Skeletal muscle cell (primary cell): ENCODE results near the gene TNNT1.
"Not testable (repeated sequence)": the region's sequence is repeated elsewhere in the genome, so short reads cannot be mapped to it uniquely, and the experiment has no call there.

Experiments used
- DNase-seq: peaks from one replicate; pipeline ENCODE4 v3.0.0-alpha.2; 2010; ENCODE audit warnings: low read depth
- H3K4me3 ChIP-seq: 2 replicates; pipeline ENCODE4 v1.5.1; 2011; ENCODE audit warnings: low read depth, mild to moderate bottlenecking, control low read depth, low read length, moderate library complexity

Gene TNNT1

DNA sequence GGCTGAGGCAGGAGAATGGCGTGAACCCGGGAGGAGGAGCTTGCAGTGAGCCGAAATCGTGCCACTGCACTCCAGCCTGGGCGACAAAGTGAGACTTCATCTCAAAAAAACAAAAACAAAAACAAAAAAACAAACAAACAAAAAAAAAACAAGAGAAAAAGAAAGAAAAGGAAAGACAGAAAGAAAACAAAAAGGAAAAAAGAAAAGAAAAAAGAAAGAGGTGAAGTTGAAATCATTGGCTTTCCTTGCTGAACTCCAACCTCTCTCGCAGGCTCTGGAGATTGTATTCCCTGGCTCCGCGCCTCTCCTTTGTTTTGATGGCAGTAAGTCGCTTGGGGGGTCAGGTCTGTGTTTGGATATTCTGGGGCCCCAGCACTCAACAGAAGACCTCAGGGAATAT, 23.3 kb upstream of the TNNT1 start:
- H3K4me3 ChIP-seq = peak overlapping the region; percentile 54
- DNase-seq = not testable (repeated sequence)

DNA sequence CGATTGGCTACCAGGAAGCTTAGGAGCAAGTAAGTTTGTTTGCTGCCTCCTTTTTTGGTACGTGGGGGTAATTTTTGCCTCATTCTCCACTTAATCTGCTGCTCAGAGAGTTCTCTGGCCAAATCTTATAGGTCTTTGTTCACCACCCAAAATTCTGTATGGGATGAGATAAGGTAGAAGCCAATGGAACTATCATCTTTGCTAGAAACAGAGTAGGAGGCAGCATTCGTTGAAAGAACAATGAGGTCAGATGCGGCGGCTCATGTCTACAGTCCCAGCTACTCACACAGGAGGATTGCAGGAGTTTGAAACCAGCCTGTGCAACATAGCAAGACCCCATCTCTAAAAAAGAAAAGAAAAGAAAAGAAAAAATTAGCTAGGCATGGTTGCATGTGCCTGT, 22.4 kb upstream of the TNNT1 start:
- H3K4me3 ChIP-seq = no peak overlapping the region
- DNase-seq = no peak

DNA sequence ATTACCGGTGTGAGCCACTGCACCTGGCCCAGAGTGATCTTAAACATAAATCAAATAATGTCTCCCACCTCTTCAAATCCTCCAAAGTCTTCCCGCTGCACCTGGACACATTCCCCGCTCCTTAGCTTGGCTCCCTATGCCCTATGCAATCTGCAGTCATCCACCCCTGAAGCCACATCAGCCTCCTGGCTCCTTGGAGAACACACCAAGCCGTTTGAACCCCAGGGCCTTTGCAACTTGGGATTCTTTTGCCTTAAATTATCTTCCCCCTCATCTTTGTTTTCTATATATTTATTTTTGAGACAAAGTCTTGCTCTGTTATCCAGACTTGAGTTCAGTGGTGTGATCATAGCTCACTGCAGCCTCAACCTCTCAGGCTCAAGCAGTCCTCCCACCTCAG, 20.1 kb upstream of the TNNT1 start:
- DNase-seq = no peak
- H3K4me3 ChIP-seq = no peak overlapping the region

DNA sequence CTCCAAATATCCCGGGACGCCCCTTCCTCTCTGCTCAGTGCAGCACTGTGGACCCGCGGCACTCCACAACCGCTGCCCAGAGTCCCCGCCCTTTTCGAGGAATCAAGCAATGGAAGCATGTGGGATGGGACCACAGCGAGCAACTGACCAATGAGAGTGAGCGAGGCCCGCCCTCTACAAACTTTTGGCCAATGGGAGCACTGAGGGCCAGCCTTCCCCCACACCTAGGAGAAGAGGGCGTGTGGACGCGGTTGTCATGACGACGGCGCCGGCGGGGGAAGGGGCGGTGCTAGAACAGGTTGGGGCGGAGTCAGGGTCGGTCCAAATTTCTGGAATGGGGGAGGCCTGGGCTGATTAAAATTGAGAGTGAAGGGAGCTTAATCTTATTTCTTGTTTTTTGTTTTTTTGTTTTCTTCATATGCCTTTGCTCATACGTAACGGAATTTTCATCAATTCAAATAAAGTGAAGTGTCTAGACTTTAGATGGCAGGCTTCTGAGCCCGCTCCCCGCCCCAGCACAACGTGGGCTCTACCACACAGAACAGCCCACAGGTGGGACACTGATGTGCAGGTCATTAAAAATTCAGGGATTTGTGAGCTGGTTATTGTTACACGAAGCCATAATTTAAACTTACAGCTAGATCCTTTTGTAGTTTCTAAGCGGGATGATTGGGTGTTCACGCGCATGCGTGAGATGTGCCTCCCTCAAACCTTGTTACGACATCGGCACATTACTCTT, 17.7 kb upstream of the TNNT1 start, which contains the start of gene DNAAF3:
Gene DNAAF3 (minus strand): TSS at position 84 of the 739 bp plus-strand sequence. CDS start 200 bp downstream, outside the sequence.
- DNase-seq = peak; percentile 88
- H3K4me3 ChIP-seq = peak within 1 kb of the TSS; percentile 55

DNA sequence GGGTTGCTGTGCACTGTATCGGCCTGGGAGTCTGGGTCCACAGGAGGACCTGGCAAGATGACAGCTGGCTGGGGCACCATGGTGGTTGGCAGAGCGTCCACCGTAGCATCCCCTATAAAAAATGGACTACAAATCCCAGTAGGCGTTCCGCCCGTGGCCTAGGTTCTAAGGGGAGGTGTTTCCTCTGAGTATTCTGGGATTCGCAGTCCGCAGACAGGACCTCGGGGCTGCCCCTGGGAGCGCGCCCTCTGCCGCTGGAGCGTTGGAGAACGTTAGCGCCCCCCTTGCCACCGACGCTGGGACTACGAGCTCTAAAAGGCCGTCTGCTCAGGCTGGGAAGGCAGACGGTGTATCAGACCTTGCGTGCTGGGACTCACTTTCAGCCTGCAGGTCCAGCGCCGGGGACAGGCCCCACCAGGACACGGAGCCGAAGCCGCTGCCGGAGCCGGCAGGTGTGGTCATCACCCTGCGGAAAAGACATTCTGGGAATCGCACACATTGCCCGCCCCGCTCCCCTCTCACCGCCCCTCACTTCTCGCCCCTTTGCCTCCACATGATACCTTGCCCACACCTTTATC, 17.0 kb upstream of the TNNT1 start:
- no peak for DNase-seq
- H3K4me3 ChIP-seq = peak overlapping the region; percentile 55

DNA sequence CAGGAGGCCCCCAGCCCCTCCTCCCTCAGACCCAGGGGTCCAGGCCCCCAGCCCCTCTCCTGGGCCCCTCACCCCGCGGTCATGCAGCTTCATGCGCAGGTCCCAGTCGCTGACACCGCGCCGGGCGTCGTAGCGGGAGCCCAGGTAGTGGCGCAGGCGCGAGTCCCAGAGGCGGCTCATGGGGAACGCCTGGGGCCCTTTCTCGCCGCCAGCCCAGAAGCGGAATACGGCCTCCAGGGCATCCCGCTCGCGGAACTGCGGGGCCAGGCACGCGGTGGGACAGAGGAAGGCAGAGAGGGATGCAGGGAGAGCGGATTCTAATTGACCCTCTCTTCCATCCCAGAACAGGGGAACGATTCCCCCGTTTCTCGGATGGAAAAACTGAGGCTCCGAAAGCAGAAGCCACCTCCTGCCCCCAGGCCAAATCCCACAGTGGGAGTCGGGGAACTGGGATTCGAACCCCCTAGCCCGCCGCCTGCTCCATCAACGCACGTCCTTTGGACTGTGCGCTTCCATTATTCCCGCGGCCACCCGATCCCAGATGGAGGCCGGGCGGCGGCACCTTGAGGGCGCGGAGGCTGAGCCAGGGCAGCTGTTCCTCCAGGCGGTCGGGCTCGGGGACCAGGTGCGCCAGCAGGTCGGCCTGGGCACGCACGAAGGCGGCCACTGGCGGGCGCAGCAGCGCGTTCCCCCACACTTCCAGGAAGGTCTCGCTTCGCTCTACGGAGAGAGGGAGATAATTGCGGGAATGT, 12.7 kb upstream of the TNNT1 start:
- no peak overlapping the region for H3K4me3 ChIP-seq
- DNase-seq = no peak

DNA sequence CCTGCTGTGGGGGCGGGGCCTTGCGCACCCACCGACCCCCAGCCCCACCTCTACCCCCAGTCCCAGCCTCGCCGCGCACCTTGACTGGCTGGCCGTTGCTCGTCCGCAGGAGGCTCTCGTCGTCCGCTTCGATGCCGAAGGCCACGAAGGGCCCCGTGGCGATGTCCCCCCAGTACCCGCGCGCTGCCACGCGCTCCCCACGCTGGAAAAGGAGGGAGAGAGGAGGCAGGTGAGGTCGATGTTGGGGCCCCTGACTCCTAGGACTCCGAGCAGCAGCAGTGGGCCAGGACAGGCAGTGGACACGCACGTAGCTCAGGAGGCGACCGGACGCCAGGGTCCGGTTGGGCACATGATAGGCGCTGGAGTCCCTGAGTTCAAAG, 12.0 kb upstream of the TNNT1 start:
- DNase-seq = no peak
- H3K4me3 ChIP-seq = no peak overlapping the region

DNA sequence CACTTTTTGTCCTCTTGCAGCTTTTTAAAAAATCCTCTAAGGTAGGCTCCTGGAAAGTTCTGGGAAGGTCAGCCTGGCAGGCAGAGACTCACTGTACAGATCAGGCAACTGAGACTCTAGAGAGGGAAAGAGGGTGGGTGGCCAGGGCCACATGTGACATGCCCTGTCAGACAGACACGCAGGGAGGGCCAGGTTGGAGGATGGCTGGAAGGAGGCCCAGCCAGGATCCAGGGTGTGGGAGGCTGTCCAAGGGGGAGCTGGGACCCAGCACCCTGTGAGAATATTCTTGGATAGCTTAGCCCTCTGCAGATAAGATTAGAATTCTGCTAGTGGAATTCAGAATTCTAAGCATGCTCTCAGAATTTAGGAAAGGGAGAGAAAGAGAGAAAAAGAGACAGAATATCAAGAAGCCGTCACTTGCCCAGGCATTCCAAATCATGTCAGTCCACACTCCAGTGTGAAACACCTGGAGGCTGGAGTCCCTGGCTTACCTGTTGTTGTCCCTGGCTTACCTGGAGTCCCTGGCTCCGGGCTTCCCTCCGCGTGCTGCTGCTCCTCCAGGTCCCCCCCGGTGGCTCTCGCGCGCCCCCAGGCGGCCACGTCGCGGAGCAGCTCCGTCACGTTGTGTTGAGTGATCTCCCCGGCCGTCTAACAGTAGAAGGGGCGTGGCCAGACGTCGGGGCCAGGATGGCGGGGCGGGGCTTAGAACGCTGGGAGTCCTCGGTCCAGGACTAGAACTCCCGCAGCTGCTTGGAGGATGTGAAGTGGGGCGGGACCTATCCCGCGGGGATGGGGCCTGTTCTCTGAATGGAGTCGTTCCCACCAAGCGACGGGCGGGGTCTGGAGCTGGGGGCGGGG, 11.4 kb upstream of the TNNT1 start:
- no peak for DNase-seq
- H3K4me3 ChIP-seq = no peak overlapping the region

DNA sequence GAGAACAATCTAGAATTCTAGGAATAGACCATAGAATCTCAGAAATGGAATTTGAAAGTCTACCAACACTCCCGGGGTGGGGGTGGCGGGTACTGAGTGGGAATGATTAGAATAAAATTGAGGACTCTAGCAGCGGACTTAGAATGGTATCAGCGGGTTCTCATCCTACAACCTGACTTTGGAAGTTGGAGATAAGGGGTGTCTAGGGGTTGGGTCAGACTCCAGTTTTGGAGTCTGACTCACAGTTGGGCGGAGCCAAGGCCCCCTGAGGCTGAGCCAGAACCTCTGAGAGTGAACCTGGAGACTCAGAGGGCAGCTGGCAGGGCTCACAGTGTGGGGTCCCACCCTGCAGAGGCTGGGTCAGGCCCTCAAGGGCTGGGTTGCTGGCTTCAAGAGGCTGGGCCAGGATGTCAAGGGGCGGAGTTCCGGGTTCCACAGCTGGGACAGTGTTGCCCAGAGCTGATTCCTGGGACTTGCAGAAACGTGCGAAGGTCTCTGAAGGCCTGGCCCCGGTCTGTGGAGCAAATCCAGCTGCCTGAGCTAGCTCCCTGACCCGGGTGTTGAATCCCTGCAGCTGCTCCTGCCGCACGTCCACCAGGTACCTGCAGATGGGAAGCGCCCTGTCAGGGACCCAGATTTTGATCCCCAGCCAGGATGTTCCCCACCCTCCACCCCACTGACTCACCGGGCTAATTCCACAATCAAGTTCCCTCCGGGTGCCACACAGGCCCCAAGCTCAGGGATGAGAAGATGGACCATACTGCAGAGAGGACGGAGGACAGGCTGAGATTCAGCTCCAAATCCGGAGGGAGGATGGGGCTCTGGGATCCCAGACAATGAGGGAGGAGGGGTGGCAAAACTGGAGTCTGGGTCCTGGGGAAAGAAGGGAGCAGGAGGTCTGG, 10.1 kb upstream of the TNNT1 start:
- H3K4me3 ChIP-seq = no peak overlapping the region
- no peak for DNase-seq

DNA sequence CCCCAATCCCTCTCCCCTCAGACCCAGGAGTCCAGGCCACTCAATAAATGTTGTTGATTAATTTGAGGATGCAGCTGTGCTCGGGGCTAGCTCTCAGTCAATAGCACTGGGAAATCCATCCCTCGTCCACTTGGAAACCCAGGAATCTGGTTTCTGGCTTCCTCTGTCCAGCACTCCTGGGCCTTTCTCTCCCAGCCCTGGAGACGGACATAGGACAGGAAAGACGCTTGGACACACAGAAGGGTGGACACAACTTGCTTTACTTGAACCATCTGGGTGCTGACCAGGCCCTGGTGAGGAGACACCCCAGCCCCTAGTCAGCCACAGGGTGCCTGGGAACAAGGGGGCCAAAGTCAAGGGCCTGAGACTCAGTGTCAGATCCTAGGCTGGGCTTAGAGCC, 9.4 kb upstream of the TNNT1 start:
- no peak overlapping the region for H3K4me3 ChIP-seq
- no peak for DNase-seq

DNA sequence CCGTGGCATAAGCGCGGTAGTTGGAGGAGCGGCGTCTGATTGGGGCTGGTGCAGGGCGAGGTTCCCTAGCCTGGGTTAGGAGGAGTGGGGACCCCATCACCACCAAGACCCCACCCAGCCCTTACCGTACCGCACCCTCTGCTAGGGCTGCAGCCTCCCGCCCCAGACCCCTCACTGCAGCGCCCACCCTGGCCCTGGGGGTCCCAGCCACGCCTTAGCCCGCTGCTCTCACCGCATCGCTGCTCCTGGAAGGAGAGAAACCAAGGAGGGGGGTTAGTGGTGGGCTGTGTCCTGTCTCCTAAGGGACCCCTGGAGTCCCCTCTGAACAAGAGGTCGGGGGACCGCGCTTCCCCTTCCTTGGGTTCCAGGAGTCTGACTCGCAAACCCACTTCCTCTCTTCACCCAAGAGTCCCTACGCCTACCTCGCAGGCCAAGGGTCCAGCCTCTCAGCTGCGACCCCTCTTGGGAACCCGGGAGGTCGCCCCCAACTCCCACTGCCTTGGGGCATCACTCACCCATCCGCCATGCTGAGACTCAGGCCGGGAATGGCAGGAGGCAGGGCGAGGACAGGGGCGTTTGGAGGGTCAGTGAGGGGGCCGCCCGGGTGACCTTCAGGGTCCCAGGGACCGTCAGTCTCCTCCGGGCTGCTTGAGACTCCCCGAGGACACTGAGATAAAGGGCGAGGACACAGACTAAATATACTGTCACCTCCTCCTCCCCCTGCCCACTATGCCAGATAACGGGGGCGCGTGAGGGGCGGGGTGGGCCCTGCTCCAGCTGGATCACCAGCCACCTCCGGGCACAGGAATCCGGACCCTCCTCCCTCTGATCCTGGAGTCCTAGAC, 8.3 kb upstream of the TNNT1 start, which contains the start of gene TNNI3:
Gene TNNI3 (minus strand): TSS at position 669 of the 845 bp plus-strand sequence. CDS start 143 bp downstream, at position 526.
- no peak within 1 kb of the TSS for H3K4me3 ChIP-seq
- no peak for DNase-seq

DNA sequence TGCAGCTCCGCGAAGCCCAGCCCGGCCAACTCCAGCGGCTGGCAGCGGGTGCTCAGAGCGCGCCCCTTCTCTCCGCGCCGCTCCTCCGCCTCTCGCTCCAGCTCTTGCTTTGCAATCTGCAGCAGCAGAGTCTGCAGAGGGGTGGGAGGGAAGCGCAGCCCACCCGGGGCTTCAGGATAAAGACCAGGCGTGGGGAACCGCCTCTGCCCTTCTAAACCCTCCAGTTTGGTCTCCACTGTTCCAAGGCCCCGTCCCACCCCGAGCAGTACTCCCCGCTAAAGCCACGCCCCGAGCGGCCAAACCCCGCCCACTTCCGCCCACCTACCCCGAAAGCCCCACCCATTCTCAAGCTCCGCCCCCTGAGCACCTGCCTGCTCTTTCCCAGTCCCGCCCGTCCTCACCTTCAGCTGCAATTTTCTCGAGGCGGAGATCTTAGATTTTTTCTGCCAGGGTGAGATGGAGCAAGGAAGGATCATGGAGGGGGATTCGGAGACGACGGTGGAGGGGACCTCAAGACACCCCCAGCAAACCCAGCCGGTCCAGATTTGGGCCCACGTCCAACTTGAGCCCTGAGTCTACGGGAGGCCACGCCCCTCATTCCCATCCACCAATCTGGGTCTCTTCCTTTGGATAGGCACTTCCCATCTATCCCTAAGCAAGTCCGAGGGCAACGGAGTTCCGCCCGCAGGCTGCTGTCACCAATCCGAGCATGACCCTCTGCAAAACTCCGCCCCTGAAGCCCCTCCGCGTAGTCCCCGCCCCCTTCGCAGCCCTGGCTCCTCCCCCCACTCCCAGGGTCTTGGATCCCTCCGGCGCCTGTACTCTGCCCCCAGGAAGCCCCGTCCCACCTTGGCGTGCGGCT, 7.4 kb upstream of the TNNT1 start:
- H3K4me3 ChIP-seq = peak overlapping the region; percentile 11
- no peak for DNase-seq

DNA sequence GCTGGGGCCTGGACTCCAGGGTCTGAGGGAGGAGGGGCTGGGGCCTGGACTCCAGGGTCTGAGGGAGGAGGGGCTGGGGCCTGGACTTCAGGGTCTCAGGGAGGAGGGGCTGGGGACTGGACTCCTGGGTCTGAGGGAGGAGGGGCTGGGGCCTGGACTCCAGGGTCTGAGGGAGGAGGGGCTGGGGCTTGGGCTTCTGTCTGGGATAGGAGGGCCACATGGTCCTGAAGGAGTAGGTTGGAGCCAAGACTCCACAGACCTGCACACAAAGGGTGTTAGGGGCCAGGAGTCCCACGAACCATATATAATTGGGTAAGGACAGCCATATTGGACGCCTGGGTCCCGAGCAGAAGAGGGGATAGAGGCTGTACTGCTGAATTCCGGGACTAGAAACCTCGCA, 6.8 kb upstream of the TNNT1 start:
- not testable (repeated sequence) for DNase-seq
- peak overlapping the region; percentile 11 for H3K4me3 ChIP-seq

DNA sequence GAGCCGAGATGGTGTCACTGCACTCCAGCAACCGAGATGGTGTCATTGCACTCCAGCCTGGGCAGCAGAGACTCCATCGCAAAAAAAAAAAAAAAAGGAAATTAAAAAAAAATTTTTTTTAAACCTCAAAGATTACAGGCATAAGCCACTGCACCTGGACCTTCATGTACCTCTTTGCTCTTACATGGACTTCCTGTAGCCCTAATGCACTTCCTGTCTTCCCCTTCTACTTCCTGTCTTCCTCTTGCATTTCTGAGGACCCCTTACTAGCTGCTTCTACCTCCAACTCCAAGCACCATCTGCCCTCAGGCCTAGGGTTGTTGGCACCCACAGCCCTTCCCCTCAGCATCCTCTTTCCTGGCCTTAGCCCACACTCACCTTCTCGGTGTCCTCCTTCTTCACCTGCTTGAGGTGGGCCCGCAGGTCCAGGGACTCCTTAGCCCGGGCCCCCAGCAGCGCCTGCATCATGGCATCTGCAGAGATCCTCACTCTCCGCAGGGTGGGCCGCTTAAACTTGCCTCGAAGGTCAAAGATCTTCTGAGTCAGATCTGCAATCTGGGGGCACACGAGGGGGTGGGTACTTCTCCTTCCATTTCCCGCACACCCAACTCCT, 4.8 kb upstream of the TNNT1 start:
- no peak overlapping the region for H3K4me3 ChIP-seq

DNA sequence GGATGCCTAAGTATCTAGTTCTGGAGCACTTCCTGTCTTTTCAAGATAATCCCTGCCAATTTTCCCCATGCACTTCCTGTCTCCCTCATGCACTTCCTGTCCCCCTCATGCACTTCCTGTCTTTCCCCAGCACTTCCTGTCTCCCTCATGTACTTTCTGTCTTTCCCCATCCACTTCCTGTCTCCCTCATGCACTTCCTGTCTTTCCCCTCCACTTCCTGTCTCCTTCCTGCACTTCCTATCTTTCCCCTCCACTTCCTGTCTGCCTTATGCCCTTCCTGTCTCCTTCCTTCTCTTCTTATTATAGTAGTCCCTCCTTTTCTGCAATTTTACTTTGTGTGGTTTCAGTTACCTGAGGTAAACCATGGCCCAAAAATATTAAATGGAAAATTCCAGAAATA, 3.0 kb upstream of the TNNT1 start:
- H3K4me3 ChIP-seq = no peak overlapping the region
- no peak for DNase-seq

More for the DNA sequence above, 4.8 kb upstream of the TNNT1 start:
- no peak for DNase-seq

DNA sequence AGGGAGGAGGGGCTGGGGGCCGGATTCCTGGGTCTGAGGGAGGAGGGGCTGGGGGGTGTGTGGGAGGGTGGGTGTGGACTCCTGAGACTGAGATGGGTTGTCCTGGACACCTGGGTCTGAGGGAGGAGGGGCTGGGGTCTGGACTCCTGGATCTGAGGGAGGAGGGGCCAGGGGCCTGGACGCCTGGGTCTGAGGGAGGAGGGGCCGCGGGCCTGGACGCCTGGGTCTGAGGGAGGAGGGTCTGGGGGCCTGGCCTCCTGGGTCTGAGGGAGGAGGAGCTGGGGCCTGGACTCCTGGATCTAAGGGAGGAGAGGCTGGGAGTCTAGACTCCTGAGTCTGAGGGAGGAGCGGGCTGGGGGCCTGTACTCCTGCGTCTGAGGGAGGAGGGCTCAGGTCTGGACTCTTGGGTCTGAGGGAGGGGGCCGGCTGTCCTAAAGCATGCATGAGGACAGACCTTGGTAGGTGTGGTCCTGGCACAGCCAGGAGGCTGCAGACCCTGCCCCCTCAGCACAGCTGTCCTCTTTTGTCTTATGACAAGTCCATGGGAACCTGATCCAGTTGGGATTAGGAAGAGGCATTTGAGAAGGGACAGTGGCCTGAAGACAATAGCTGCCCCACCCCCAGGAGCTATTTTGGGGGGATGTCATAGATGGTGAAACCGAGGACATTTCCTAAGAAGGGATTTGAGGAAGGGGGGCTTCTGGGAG, 1.3 kb downstream of the TNNT1 start:
- no peak for DNase-seq
- peak overlapping the region; percentile 36 for H3K4me3 ChIP-seq
